GM12878 (cell line): ENCODE measurements around the gene DYNLT3. TPM values are rescaled to one million over a fixed set of nuclear protein-coding genes. Genes with fewer than 3 reads are reported as not detected.

Experiments
- ATAC-seq: fragments of 200-7000 bp; cut with Tn5 transposase; 3 replicates; pipeline ENCODE4 v1.9.1; 2020; ENCODE audit warnings: mild to moderate bottlenecking, moderate library complexity
- BruUV-seq: library from RNA; stranded (reverse); fragments of 400-500 nt; replicated peaks from 2 replicates; lab custom pipeline; 2021; lab: Mats Ljungman, UMichigan
- CTCF ChIA-PET: fragments of 300-600 bp; sonication (Branson Sonifier 250); formaldehyde crosslinking; extraction: SDS; loops from one replicate; lab custom pipeline; 2021; ENCODE audit warnings: inconsistent platforms; lab: Yijun Ruan, JAX
- POLR2A ChIA-PET: fragments of 350-600 bp; formaldehyde crosslinking; extraction: SDS; loops from one replicate; lab custom pipeline; 2021; ENCODE audit warnings: inconsistent platforms; lab: Charles Lee
- RAD21 ChIA-PET: fragments of 300-600 bp; sonication (Branson Sonifier 250); formaldehyde crosslinking; loops from one replicate; lab custom pipeline; 2023; ENCODE audit warnings: antibody characterized with exemption; ENCODE audit not compliant: unreplicated experiment; lab: Charles Lee
- SMC1A ChIA-PET: fragments of 300-600 bp; sonication (Branson Sonifier 250); formaldehyde crosslinking; loops from one replicate; lab custom pipeline; 2023; ENCODE audit not compliant: unreplicated experiment, uncharacterized antibody; lab: Charles Lee
- DNase-seq: peaks from one replicate; pipeline ENCODE4 v3.0.0-alpha.2; 2011; ENCODE audit warnings: low read depth, low spot score
- FAIRE-seq: peaks from 3 replicates; lab custom pipeline; 2011; peaks lifted over from hg19 to GRCh38; lab: Jason Lieb, UNC
- H2AFZ ChIP-seq: 2 replicates; pipeline ENCODE4 v1.6.0; 2011; ENCODE audit warnings: low read depth, low read length, control low read depth; ENCODE audit not compliant: control insufficient read depth
- H3K27ac ChIP-seq: 2 replicates; pipeline ENCODE4 v1.5.1; 2011; ENCODE audit warnings: control low read depth; ENCODE audit not compliant: control insufficient read depth, insufficient read depth
- H3K27me3 ChIP-seq, 2 experiments: replicated peaks in 1 of 2; 2 replicates each; pipeline versions ENCODE4 v1.6.0 to v1.6.1; 2011; ENCODE audit warnings: low read length in 1 of 2; ENCODE audit not compliant: control insufficient read depth in 2 of 2, insufficient read depth in 2 of 2
- H3K36me3 ChIP-seq, 2 experiments: 2 replicates each; pipeline ENCODE4 v1.5.1; 2011; ENCODE audit warnings: low read length in 1 of 2; ENCODE audit not compliant: control insufficient read depth in 2 of 2, insufficient read depth in 2 of 2
- H3K4me1 ChIP-seq: 2 replicates; pipeline ENCODE4 v1.6.1; 2011; ENCODE audit warnings: mild to moderate bottlenecking, low read length, moderate library complexity, mixed read lengths; ENCODE audit not compliant: control insufficient read depth, insufficient read depth
- H3K4me2 ChIP-seq: 2 replicates; pipeline ENCODE4 v1.6.0; 2011; ENCODE audit warnings: control low read depth; ENCODE audit not compliant: control insufficient read depth, insufficient read depth
- H3K4me3 ChIP-seq: fragments of 200-600 bp; sonication (generic); 2 replicates; pipeline ENCODE4 v1.5.1; 2016
- H3K79me2 ChIP-seq: 2 replicates; pipeline ENCODE4 v1.6.0; 2011; ENCODE audit warnings: low read length; ENCODE audit not compliant: control insufficient read depth, insufficient read depth
- H3K9ac ChIP-seq: 2 replicates; pipeline ENCODE4 v1.8.0; 2011; ENCODE audit warnings: low read length, control low read depth, mixed read lengths; ENCODE audit not compliant: control insufficient read depth, insufficient read depth
- H3K9me3 ChIP-seq: replicated peaks from 3 replicates; pipeline ENCODE4 v1.5.1; 2011; ENCODE audit warnings: mild to moderate bottlenecking, low read length; ENCODE audit not compliant: control insufficient read depth, insufficient read depth
- H4K20me1 ChIP-seq: 2 replicates; pipeline ENCODE4 v1.6.0; 2011; ENCODE audit not compliant: control insufficient read depth, insufficient read depth
- ZNF24 ChIP-seq: fragments of 450-650 bp; IDR thresholded peaks from 2 replicates; pipeline ENCODE4 v1.6.1; 2017; ENCODE audit warnings: antibody characterized with exemption, mild to moderate bottlenecking
- ZNF384 ChIP-seq: IDR thresholded peaks from 2 replicates; pipeline ENCODE4 v1.6.1; 2012; ENCODE audit warnings: low read depth, mild to moderate bottlenecking, low read length, improper control_type of control experiment, borderline replicate concordance
- WGBS: methylation state at CpG from one replicate; pipeline ENCODE4 v1.1.6; 2016; ENCODE audit warnings: low lambda C conversion rate; ENCODE audit not compliant: insufficient replicate concordance, insufficient coverage; ENCODE audit errors: missing lambda C conversion rate; 5-methylcytosine and 5-hydroxymethylcytosine counted together
- in situ Hi-C: fragments of 300-500 bp; cut with MboI; formaldehyde crosslinking; loops from 9 replicates; pipeline ENCODE4 v1.14.3; 2018; ENCODE audit warnings: mixed read lengths
- intact Hi-C: fragments of 100-400 bp; cut with micrococcal nuclease; formaldehyde crosslinking; loops from one replicate; pipeline ENCODE4 v1.14.2; 2022; ENCODE audit not compliant: unreplicated experiment
- polyA plus RNA-seq, 11 experiments: library from polyadenylated mRNA; depleted of rRNA in 4 of 11; unstranded in 6 of 11; stranded (reverse) in 5 of 11; fragments of >200 nt; fragmentation: Nextera tagmentation in 4 of 11; fragmentation: Illumina TruSeq in 1 of 11; extraction: Ambion mirVana in 4 of 11; extraction: Trizol in 1 of 11; gene quantifications; 1 replicate in 1 of 11; 2 replicates in 10 of 11; pipeline versions ENCODE4 v1.2.1 to v1.2.3, GENCODE V29; 2011 to 2016; ENCODE audit warnings: inconsistent platforms in 2 of 11, missing spikeins in 2 of 11, low read depth in 1 of 11
- total RNA-seq, 4 experiments: library from RNA; depleted of rRNA in 3 of 4; stranded (reverse); fragments of >200 nt in 3 of 4; fragmentation: Illumina TruSeq in 1 of 4; extraction: Trizol in 1 of 4; gene quantifications; 2 replicates each; pipeline versions ENCODE4 v1.2.1 to v1.2.3, GENCODE V29; 2013 to 2021
- TF ChIP-seq, protein P1 (sequence below): fragments of 450-650 bp; IDR thresholded peaks from 2 replicates; pipeline ENCODE4 v1.6.1; 2016; ENCODE audit warnings: mild to moderate bottlenecking, moderate library complexity, borderline replicate concordance
- TF ChIP-seq, protein P2 (sequence below): fragments of 450-650 bp; IDR thresholded peaks from 2 replicates; pipeline ENCODE4 v1.6.1; 2017; ENCODE audit warnings: antibody characterized with exemption, mild to moderate bottlenecking, moderate library complexity

DYNLT3 gene
- total and polyA plus RNA-seq, 10 of the 15 experiments (the other 5 are each of a cell fraction or from before 2014, with no cell fraction given), result 8.0 to 19.2 (median 12.8) TPM

DNA sequence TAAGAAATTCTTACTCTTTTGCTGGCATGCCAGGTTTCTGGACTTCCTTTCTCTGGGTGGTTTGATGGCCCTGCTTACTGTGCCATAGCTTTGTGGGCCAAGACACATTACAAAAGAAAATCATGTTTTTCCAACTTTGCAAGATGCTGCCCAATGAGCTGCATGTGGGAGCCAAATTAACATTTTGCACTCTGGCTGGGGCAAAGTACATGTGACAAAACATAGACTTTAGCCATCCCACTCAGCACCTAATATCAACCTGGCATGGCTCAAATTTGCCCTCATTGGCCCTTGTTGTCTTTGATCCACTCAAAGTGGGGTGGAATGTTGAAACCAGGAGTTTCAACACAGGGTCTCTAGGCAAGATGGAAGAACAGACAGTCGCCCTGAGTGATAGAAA is 40.0 kb upstream of the DYNLT3 start:
- intact Hi-C loops, result no loop called here
- BruUV-seq, result no TSS peak

More for the DNA sequence above, 40.0 kb upstream of the DYNLT3 start:
- FAIRE-seq, result no peak
- 0% methylated on average over 1 of the region's 1 CpG for WGBS
- in situ Hi-C loops, result no loop called here
- no peak for TF ChIP-seq ZNF24
- TF ChIP-seq, protein P1, sequence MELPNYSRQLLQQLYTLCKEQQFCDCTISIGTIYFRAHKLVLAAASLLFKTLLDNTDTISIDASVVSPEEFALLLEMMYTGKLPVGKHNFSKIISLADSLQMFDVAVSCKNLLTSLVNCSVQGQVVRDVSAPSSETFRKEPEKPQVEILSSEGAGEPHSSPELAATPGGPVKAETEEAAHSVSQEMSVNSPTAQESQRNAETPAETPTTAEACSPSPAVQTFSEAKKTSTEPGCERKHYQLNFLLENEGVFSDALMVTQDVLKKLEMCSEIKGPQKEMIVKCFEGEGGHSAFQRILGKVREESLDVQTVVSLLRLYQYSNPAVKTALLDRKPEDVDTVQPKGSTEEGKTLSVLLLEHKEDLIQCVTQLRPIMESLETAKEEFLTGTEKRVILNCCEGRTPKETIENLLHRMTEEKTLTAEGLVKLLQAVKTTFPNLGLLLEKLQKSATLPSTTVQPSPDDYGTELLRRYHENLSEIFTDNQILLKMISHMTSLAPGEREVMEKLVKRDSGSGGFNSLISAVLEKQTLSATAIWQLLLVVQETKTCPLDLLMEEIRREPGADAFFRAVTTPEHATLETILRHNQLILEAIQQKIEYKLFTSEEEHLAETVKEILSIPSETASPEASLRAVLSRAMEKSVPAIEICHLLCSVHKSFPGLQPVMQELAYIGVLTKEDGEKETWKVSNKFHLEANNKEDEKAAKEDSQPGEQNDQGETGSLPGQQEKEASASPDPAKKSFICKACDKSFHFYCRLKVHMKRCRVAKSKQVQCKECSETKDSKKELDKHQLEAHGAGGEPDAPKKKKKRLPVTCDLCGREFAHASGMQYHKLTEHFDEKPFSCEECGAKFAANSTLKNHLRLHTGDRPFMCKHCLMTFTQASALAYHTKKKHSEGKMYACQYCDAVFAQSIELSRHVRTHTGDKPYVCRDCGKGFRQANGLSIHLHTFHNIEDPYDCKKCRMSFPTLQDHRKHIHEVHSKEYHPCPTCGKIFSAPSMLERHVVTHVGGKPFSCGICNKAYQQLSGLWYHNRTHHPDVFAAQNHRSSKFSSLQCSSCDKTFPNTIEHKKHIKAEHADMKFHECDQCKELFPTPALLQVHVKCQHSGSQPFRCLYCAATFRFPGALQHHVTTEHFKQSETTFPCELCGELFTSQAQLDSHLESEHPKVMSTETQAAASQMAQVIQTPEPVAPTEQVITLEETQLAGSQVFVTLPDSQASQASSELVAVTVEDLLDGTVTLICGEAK, result no peak
- TF ChIP-seq, protein P2, sequence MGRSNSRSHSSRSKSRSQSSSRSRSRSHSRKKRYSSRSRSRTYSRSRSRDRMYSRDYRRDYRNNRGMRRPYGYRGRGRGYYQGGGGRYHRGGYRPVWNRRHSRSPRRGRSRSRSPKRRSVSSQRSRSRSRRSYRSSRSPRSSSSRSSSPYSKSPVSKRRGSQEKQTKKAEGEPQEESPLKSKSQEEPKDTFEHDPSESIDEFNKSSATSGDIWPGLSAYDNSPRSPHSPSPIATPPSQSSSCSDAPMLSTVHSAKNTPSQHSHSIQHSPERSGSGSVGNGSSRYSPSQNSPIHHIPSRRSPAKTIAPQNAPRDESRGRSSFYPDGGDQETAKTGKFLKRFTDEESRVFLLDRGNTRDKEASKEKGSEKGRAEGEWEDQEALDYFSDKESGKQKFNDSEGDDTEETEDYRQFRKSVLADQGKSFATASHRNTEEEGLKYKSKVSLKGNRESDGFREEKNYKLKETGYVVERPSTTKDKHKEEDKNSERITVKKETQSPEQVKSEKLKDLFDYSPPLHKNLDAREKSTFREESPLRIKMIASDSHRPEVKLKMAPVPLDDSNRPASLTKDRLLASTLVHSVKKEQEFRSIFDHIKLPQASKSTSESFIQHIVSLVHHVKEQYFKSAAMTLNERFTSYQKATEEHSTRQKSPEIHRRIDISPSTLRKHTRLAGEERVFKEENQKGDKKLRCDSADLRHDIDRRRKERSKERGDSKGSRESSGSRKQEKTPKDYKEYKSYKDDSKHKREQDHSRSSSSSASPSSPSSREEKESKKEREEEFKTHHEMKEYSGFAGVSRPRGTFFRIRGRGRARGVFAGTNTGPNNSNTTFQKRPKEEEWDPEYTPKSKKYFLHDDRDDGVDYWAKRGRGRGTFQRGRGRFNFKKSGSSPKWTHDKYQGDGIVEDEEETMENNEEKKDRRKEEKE, result no peak
- no peak for TF ChIP-seq ZNF384
- Histone ChIP-seq H3K27me3 (no peaks in the 10 kb centered on the region), H3K27ac (no peak overlapping the region), H3K4me1 (no peaks in the 10 kb centered on the region), H3K9ac (no peak overlapping the region), H2AFZ (no peak overlapping the region), H3K9me3 (no peaks in the 10 kb centered on the region), H3K79me2 (no peaks in the 10 kb centered on the region), H3K4me2 (no peak overlapping the region), H3K4me3 (no peak overlapping the region), H4K20me1 (no peaks in the 10 kb centered on the region), H3K36me3 (no peaks in the 10 kb centered on the region)
- CTCF ChIA-PET, result no interaction called here
- SMC1A ChIA-PET, result interaction anchor here (1.2 kb wide), 1 partner anchor 681 kb away, joined by 5 read pairs; no protein-coding TSS in a partner anchor
- RAD21 ChIA-PET, result no interaction called here
- no peak for ATAC-seq
- DNase-seq, result no peak
- POLR2A ChIA-PET, result no interaction called here
